GM19193 (cell line): ENCODE data around the gene PHLDB1.

Experiments used
- POLR2A ChIP-seq: IDR thresholded peaks from 4 replicates; pipeline ENCODE4 v1.6.1; 2011; ENCODE audit not compliant: insufficient read depth, insufficient read length; ENCODE audit errors: extremely low read depth

PHLDB1 gene

GRCh38 chr11:118631142-118631909, 23.9 kb downstream of the PHLDB1 start:
- TF ChIP-seq POLR2A = no peak

- no peak for TF ChIP-seq POLR2A
Observed at GRCh38 chr11:118632577-118633318, 25.3 kb downstream of the PHLDB1 start.

- no peak for TF ChIP-seq POLR2A
Observed at GRCh38 chr11:118633319-118633690, 25.9 kb downstream of the PHLDB1 start.

GRCh38 chr11:118633979-118634378, 26.6 kb downstream of the PHLDB1 start:
- no peak for TF ChIP-seq POLR2A

- no peak for TF ChIP-seq POLR2A
Observed at GRCh38 chr11:118634431-118635236, 27.2 kb downstream of the PHLDB1 start.

GRCh38 chr11:118635237-118635591, 27.8 kb downstream of the PHLDB1 start:
- no peak for TF ChIP-seq POLR2A

- no peak for TF ChIP-seq POLR2A
Observed at GRCh38 chr11:118635642-118636041, 28.2 kb downstream of the PHLDB1 start.

- no peak for TF ChIP-seq POLR2A
Observed at GRCh38 chr11:118636569-118637290, 29.3 kb downstream of the PHLDB1 start.

GRCh38 chr11:118638726-118639125, 31.3 kb downstream of the PHLDB1 start:
- no peak for TF ChIP-seq POLR2A

GRCh38 chr11:118639899-118640298, 32.5 kb downstream of the PHLDB1 start:
- no peak for TF ChIP-seq POLR2A

GRCh38 chr11:118640332-118641154, 33.1 kb downstream of the PHLDB1 start:
- TF ChIP-seq POLR2A = no peak

GRCh38 chr11:118641397-118642019, 34.1 kb downstream of the PHLDB1 start:
- no peak for TF ChIP-seq POLR2A

GRCh38 chr11:118643142-118643994, 36.0 kb downstream of the PHLDB1 start:
- TF ChIP-seq POLR2A = no peak

- TF ChIP-seq POLR2A = no peak
Observed at GRCh38 chr11:118643995-118644345, 36.6 kb downstream of the PHLDB1 start.
